A549 (cell line): ENCODE measurements around the gene E2F1.

Experiments
- BHLHE40 ChIP-seq: IDR thresholded peaks from 2 replicates; pipeline ENCODE4 v1.6.1; 2012; ENCODE audit warnings: low read depth, low read length, inconsistent platforms
- EHMT2 ChIP-seq: fragments of 200-600 bp; sonication (generic); IDR thresholded peaks from 2 replicates; pipeline ENCODE4 v1.6.1; 2016; ENCODE audit warnings: antibody characterized with exemption, low read depth, mild to moderate bottlenecking, moderate library complexity
- EP300 ChIP-seq, 2 experiments: fragments of >200 bp; sonication (Bioruptor Twin); formaldehyde crosslinking; IDR thresholded peaks; 2 replicates in 1 of 2; 3 replicates in 1 of 2; pipeline ENCODE4 v1.6.1; 2016 to 2017
- KDM1A ChIP-seq: fragments of 200-600 bp; sonication (generic); IDR thresholded peaks from 2 replicates; pipeline ENCODE4 v1.6.1; 2016; ENCODE audit warnings: low read depth, mild to moderate bottlenecking
- KDM5A ChIP-seq: fragments of 200-600 bp; sonication (generic); IDR thresholded peaks from 2 replicates; pipeline ENCODE4 v1.6.1; 2016; ENCODE audit warnings: antibody characterized with exemption, mild to moderate bottlenecking
- MAFK ChIP-seq: fragments of 450-650 bp; IDR thresholded peaks from 2 replicates; pipeline ENCODE4 v1.6.1; 2014; ENCODE audit not compliant: partially characterized antibody
- MAZ ChIP-seq: fragments of 150-350 bp; IDR thresholded peaks from 2 replicates; pipeline ENCODE4 v1.6.1; 2014; ENCODE audit warnings: antibody characterized with exemption, low read depth, low read length, borderline replicate concordance
- NR3C1 ChIP-seq: fragments of >200 bp; sonication (Bioruptor Twin); formaldehyde crosslinking; IDR thresholded peaks from 3 replicates; pipeline ENCODE4 v1.6.1; 2017
- POLR2A ChIP-seq: IDR thresholded peaks from 2 replicates; pipeline ENCODE4 v1.6.1; 2012; ENCODE audit warnings: mild to moderate bottlenecking, low read length
- RCOR1 ChIP-seq: fragments of 150-350 bp; IDR thresholded peaks from 2 replicates; pipeline ENCODE4 v1.6.1; 2014; ENCODE audit warnings: antibody characterized with exemption, low read length, low read depth
- TFCP2L1 ChIP-seq: fragments of 250-450 bp; sonication (Bioruptor Pico); IDR thresholded peaks from 2 replicates; pipeline ENCODE4 v1.5.0; 2021; ENCODE audit warnings: mild to moderate bottlenecking
- TF ChIP-seq, protein P1 (sequence below): fragments of >200 bp; sonication (Bioruptor Twin); formaldehyde crosslinking; IDR thresholded peaks from 3 replicates; pipeline ENCODE4 v1.5.1; 2016
- TF ChIP-seq, protein P2 (sequence below): fragments of 450-650 bp; IDR thresholded peaks from 2 replicates; pipeline ENCODE4 v1.6.1; 2014; ENCODE audit warnings: antibody characterized with exemption
- TF ChIP-seq, protein P3 (sequence below): fragments of 200-600 bp; sonication (generic); IDR thresholded peaks from 2 replicates; pipeline ENCODE4 v1.6.1; 2016; ENCODE audit warnings: antibody characterized with exemption, mild to moderate bottlenecking, moderate library complexity

DNA sequence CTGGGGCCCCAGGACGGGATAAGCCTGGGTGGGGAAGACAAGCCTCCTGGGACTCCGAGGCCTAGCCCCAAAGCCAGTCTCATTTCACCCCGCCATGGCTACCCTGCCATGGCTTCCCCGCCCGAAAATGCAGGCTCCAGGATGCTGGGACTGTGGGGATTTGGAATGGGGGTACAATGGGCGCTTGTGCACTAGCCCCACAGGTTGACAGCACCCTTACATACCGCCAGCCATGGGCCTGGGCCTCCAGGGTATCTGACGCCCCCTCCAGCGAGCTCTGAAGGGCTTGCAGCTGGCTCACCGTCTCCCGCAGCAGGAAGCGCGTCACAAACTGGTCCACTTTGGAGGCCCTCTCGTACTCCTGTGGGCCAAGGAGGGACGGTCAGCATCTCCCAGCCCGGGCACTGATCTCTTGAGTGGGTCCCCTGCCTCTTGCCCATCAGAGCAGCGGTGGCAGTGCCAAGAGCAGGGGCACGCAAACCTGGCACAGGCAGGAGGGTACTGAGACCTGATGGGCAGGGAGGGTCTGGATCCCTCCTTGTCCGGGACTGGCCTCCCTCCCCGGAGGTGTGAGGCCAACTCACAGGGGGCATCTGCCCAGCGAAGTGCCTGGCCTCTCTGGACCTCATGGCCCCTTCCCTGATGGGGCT, 26.0 kb downstream of the E2F1 start:
- TF ChIP-seq KDM5A (no peak), MAFK (no peak), NR3C1 (no peak), TFCP2L1 (CRISPR knock-in tag) (no peak), POLR2A (no peak), KDM1A (no peak), EP300 (IDR thresholded peaks at IDR 0.05) (no peak), BHLHE40 (no peak), MAZ (no peak), RCOR1 (no peak), EHMT2 (no peak)
- TF ChIP-seq, protein P1, sequence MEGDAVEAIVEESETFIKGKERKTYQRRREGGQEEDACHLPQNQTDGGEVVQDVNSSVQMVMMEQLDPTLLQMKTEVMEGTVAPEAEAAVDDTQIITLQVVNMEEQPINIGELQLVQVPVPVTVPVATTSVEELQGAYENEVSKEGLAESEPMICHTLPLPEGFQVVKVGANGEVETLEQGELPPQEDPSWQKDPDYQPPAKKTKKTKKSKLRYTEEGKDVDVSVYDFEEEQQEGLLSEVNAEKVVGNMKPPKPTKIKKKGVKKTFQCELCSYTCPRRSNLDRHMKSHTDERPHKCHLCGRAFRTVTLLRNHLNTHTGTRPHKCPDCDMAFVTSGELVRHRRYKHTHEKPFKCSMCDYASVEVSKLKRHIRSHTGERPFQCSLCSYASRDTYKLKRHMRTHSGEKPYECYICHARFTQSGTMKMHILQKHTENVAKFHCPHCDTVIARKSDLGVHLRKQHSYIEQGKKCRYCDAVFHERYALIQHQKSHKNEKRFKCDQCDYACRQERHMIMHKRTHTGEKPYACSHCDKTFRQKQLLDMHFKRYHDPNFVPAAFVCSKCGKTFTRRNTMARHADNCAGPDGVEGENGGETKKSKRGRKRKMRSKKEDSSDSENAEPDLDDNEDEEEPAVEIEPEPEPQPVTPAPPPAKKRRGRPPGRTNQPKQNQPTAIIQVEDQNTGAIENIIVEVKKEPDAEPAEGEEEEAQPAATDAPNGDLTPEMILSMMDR, result no peak
- TF ChIP-seq, protein P2, sequence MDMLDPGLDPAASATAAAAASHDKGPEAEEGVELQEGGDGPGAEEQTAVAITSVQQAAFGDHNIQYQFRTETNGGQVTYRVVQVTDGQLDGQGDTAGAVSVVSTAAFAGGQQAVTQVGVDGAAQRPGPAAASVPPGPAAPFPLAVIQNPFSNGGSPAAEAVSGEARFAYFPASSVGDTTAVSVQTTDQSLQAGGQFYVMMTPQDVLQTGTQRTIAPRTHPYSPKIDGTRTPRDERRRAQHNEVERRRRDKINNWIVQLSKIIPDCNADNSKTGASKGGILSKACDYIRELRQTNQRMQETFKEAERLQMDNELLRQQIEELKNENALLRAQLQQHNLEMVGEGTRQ, result no peak
- TF ChIP-seq, protein P3, sequence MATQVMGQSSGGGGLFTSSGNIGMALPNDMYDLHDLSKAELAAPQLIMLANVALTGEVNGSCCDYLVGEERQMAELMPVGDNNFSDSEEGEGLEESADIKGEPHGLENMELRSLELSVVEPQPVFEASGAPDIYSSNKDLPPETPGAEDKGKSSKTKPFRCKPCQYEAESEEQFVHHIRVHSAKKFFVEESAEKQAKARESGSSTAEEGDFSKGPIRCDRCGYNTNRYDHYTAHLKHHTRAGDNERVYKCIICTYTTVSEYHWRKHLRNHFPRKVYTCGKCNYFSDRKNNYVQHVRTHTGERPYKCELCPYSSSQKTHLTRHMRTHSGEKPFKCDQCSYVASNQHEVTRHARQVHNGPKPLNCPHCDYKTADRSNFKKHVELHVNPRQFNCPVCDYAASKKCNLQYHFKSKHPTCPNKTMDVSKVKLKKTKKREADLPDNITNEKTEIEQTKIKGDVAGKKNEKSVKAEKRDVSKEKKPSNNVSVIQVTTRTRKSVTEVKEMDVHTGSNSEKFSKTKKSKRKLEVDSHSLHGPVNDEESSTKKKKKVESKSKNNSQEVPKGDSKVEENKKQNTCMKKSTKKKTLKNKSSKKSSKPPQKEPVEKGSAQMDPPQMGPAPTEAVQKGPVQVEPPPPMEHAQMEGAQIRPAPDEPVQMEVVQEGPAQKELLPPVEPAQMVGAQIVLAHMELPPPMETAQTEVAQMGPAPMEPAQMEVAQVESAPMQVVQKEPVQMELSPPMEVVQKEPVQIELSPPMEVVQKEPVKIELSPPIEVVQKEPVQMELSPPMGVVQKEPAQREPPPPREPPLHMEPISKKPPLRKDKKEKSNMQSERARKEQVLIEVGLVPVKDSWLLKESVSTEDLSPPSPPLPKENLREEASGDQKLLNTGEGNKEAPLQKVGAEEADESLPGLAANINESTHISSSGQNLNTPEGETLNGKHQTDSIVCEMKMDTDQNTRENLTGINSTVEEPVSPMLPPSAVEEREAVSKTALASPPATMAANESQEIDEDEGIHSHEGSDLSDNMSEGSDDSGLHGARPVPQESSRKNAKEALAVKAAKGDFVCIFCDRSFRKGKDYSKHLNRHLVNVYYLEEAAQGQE, result no peak
